GM20000 (cell line): ENCODE measurements around the gene CNNM3.

ENCODE experiments used
- DNase-seq: peaks from one replicate; pipeline ENCODE4 v3.0.0; 2012; ENCODE audit warnings: low spot score
- TF ChIP-seq, protein P1 (sequence below): IDR thresholded peaks from 2 replicates; pipeline ENCODE4 v1.5.1; 2012; ENCODE audit warnings: mild to moderate bottlenecking, control low read depth; ENCODE audit errors: extremely low read depth, missing control alignments

Gene CNNM3

DNA sequence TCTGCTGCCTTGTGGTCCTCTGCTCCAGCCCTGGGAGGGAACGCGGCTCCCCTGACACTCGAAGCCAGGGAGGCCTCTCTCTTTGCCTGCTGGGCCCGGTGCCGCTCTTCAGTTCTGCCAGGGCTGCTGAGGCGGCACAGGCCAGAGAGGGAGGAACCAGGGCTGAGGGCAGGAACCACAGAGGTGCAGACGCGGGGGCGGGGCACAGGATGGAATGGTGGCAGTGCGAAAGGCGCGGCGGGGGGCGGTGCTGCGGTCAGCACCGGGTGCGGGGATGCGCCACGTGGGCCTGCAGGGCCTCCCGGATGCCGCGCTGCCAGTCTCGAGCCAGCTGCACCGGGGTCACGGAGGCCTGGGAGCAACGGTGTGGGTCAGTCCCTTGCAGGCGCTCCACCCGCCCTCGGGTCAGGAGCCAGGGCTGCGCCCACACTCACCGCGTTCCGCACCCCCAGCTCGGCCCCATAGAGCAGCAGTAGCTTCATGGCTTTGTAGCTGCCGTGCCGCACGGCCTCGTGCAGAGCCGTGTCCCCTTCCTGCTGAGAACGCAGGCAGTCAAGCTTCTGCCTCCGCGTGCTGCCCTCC, 23.3 kb downstream of the CNNM3 start:
- TF ChIP-seq, protein P1, sequence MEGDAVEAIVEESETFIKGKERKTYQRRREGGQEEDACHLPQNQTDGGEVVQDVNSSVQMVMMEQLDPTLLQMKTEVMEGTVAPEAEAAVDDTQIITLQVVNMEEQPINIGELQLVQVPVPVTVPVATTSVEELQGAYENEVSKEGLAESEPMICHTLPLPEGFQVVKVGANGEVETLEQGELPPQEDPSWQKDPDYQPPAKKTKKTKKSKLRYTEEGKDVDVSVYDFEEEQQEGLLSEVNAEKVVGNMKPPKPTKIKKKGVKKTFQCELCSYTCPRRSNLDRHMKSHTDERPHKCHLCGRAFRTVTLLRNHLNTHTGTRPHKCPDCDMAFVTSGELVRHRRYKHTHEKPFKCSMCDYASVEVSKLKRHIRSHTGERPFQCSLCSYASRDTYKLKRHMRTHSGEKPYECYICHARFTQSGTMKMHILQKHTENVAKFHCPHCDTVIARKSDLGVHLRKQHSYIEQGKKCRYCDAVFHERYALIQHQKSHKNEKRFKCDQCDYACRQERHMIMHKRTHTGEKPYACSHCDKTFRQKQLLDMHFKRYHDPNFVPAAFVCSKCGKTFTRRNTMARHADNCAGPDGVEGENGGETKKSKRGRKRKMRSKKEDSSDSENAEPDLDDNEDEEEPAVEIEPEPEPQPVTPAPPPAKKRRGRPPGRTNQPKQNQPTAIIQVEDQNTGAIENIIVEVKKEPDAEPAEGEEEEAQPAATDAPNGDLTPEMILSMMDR = no peak
- peak; percentile 55 for DNase-seq

DNA sequence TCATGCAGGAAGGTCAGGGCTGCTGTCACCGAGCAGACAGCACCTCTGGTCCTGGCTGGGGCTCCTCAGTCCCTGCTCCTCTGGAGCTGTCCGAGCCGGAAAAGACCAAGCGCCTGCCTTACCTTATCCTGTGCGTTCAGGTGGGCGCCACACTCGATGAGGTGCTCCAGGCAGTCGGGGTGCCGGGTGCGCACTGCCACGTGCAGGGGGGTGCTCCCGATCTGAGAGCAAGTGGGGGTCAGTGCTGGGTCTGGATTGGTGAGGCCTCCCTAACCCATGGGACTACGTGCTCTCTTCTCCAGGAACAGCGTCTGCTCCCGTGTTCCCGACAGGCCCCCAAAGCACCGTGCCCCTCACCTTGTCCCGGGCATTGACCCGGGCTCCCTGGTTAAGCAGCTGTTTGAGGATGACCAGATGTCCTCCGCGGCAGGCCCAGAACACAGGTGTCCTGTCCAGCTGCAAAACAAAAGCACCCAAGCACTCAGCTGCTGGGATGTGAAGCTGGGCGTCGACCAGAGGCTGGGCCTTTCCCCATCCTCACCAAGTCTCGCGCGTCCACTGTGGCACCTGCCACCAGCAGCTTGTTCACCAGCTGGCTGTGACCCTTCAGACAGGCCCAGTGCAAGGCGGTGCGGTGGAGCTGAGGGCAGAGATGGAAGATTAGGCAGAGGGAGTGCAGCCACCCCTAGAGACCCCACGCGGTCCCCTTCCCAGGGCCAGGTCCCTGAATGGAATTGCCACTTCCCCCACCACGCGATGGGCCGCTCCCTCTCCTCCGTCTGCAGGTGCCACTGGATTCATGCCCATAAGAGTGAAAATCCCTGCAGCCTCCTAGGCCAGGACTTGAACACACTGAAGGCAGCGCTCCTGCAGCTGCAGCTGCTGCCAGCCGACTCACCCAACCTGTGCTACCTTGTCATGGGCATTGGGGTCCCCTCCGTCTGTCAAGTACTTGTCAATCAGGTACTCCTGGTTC, 24.1 kb downstream of the CNNM3 start:
- TF ChIP-seq, protein P1 = no peak
- DNase-seq = no peak

DNA sequence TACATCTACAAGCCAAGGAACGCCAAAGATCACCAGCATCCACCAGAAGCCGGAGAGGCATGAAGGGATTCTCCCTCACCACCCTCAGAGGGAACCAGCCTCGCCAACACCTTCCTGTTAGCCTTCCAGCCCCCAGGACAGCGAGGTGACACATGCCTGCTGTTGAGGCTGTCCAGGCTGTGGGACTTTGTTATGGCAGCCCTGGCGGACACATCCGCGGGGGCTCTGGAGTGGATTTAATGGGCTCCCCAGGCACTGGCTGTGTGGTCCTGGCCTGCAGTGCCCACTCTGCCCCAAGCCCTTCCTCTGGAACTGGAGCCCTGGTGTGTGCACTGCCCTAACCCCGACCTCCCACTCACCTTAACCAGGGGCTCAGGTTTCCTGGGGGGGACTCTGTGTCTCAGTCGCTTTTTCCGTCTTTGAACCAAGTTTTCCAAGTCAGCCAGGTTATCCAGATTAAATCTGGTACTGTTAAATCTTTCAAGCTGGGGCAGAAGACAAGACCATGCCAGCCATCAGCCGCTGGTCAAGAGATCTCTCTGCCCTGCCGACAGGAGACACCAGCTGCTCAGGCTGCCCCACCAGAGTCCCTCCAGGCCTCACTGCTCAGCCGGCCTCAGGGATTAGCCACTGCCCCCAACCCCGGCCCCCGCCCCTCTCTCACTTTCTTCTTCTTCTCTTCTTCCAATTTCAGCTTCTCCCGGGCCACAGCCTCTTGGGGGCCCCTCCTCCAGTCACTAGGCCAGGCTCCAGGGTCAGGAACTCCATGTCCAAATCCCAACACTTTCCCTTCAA, 25.8 kb downstream of the CNNM3 start:
- TF ChIP-seq, protein P1 = no peak
- no peak for DNase-seq

DNA sequence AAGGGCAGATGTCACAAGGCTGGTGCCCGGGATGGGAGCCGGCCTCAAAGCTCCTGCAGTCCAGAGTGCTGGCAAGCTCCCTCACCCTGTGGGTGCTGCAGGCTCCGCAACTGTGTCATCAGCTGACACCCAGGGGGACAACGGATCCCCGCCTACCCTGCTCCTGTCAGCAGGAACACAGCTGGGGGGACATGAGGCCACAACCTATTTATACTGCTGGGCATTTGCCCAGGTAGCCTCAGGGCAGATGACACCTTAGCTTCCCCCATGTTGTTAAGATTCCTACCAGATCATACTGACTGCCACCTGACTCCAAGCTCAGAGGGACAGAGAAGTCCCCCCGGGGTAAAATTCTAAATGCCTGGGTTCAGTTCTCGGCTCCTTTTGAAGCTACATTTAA, 26.5 kb downstream of the CNNM3 start:
- DNase-seq = no peak
- TF ChIP-seq, protein P1 = no peak

DNA sequence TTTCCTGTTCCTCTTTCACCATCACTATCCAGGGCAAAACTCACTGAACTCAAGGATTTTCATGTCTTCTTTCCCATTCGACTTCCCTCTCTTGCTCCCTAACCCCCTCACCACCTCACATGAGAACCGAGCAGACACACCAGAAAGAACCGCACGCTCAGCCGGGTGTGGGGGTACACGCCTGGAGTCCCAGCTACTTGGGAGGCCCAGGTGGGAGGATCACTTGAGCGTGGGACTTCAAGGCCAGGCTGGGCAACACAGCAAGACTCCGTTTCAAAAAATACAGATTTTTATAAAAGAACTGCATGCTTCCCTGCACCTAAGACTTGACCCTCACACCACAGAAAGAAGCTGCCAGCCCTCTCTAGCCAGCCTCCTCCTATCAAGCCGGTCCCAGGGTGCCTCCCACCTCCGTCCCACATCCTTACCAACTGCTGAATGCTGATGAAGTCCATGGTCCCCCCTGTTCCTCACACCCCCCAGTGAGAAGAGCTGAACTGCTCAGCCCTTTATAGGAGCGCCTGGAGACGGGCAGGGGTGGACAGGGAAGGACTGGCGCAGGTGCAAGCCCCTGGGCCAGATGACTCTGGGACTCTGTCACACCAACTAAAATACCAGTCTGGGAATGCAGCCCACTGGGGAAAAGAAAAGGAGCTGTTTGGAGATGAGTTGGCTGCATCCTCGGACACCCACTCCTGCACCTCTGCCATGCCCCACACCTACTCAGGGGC, 27.6 kb downstream of the CNNM3 start, which contains the start of gene ANKRD23:
Gene ANKRD23, minus strand, starts transcription at position 484 of the 731 bp plus-strand sequence. Its CDS starts 29 bp downstream, at position 455.
- no peak for DNase-seq
- TF ChIP-seq, protein P1 = no peak

DNA sequence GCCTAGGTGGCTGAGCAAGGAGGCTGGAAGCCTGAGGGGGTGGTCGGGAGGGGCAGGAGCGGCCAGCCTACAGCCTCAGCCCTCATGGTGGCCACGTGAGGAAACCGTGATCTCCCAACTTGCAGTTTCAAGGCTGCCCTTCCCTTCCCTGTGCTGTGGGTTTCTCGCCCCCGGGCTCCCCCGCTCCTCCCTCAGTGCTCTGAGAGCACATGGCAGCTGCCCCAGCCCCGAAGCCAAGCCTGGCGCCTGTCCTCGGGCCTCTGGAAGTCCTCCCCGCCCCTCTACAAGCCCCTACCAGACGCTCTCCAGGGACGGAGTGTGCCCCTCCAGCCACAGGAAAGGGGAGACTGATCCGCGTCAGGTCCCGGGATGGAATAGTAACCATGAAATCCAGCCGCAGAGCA, 28.3 kb downstream of the CNNM3 start:
- TF ChIP-seq, protein P1 = no peak
- DNase-seq = no peak
